NCI-H510A (cell line): Measurements from ENCODE around the gene HCRTR2.
A peak's percentile ranks its signal among the peaks of the same experiment; 100 is the strongest.
"Not testable (repeated sequence)": the region's sequence is repeated elsewhere in the genome, so short reads cannot be mapped to it uniquely, and the experiment has no call there.

Experiments
- DNase-seq: peaks from one replicate; lab custom pipeline; 2025; lab: John Stamatoyannopoulos, UW

Gene HCRTR2

GRCh38 chr6:55174211-55175026, at the start of gene HCRTR2:
Gene HCRTR2 (plus strand): TSS chr6:55174515. CDS start chr6:55174588, 73 bp downstream.
- peak; percentile 5 for DNase-seq

DNA sequence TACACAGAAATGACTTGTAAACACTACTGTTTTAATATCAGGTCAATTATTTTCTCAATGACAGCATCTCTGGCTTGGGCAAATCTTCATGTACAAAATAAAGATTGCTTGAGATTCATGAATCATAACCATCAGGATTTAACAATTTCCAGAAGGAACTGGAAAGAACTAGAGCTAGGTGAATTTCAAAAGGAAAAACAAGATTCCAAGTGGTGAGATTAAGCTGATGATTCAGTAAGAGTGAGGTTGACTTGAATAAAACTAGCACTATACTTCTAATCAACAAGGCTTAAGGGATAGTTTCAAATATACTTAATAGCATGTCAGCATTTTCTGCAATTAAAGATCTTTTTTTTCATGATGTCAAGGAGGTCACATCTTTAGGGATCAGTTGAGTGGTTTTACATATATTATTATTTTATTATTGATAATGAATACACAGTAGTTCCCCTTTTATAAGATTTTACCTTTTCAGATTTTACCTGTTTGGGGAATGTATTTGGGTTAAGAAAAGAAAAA, 43.5 kb upstream of the HCRTR2 start:
- DNase-seq: no peak

GRCh38 chr6:55131616-55132015, 42.7 kb upstream of the HCRTR2 start:
- no peak for DNase-seq

GRCh38 chr6:55136916-55137315, 37.4 kb upstream of the HCRTR2 start:
- DNase-seq: no peak

- no peak for DNase-seq
Measured at GRCh38 chr6:55137929-55138693, 36.2 kb upstream of the HCRTR2 start.

DNA sequence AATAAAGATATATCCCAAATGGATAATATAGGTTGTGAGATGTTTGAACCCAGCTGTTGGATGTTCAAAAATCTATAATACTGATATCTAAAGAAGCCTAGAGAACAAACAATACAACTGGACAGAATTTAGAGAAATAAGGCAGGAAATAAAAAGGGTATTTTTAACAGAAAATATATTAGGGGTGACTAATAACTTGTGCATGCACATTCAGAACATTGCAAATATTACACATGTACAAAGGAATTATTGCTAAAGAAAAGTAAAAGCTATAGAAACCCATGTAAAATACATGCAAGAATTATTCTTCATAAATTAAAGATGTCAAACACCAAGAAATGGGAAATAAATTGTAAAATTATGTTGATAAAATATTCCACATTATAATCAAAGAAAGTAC, 32.7 kb upstream of the HCRTR2 start:
- DNase-seq: no peak

GRCh38 chr6:55142610-55143009, 31.7 kb upstream of the HCRTR2 start:
- DNase-seq: no peak

DNA sequence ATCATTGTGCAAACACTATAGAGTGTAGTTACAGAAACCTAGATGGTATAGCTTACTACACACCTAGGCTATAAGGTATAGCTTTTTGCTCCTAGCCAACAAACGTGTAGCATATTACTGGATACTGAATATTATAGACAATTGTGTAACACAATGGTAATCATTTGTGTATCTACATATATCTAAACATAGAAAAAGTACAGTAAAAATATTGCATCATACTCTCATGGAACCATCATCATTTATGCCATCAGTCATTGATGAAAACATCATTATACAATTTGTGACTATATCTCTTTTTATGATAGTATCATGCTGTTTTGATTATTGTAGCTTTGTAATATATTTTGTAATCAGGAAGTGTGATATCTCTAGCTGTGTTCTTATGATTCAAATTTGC, 21.0 kb upstream of the HCRTR2 start:
- DNase-seq: no peak

GRCh38 chr6:55158784-55159183, 15.5 kb upstream of the HCRTR2 start:
- DNase-seq: not testable (repeated sequence)

DNA sequence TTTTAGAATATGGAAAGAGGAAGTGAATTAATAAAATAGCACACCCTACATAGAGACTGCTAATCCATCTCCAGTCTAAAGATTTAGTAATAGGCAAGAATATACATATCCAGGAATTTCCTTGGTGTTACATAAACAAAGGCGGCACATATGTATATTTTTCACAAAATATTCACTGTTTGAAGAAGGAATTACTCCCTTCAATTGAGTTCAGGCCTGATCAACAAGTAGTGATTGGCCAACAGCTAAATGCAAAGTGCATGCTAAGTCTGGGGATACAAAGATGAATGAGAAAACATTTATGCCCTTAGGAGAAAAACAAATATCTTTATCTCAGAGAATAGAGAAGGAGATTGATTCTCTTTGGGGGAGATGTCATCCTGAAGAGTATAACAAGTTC, 6.5 kb upstream of the HCRTR2 start:
- no peak for DNase-seq

DNA sequence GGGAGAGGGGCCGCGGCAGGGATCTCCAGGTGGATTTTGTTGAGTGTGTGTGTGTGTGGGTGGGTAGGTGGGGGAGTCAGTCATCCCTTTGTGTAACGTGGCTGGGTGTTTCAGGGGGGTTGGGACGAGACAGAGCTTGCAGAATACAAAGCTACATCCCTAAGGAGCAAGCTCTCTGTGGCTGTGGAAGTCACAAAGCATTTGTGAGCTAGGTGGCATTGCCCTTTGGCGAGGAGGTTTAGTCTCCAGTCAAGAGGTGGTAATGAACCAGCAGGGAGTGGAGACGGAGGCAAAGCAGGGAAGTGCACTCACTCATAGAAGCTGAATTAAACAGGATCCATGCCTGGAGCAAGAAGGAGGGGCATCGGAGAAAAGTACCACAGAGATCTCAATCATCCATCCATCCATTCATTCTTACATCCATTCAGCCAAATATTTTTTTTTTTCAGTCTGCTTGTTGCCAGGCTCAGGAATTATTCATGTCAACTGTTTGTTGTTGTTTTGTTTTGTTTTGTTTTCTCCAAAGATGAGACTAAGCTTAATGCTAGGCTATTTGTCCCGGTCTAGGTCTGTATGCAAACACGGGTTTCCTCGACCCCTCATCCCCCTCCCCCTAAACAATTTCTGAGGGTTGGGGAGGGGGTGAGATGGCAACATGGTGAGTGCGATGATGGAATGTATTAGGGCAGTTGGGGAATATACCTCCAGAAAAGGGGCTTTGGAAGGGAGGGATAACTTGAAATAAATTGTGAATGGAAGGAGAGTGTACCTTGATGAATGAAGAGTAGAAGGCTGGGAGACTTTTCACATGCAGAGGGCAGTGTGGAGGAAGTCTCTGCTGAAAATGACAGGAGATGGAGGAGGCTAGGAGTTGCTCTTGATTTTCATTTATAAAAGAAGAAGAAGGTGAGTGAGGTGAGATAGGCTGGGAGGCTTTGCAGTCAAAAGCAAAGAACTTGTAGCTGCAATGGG, 1.0 kb downstream of the HCRTR2 start:
- DNase-seq: peak; percentile 51

GRCh38 chr6:55176958-55177357, 2.6 kb downstream of the HCRTR2 start:
- DNase-seq: no peak

- no peak for DNase-seq
Measured at GRCh38 chr6:55180258-55180657, 5.9 kb downstream of the HCRTR2 start.

- no peak for DNase-seq
Measured at GRCh38 chr6:55182016-55182650, 7.8 kb downstream of the HCRTR2 start.

- no peak for DNase-seq
Measured at GRCh38 chr6:55184782-55185530, 10.6 kb downstream of the HCRTR2 start.

GRCh38 chr6:55198715-55199114, 24.4 kb downstream of the HCRTR2 start:
- DNase-seq: no peak

GRCh38 chr6:55199239-55199638, 24.9 kb downstream of the HCRTR2 start:
- DNase-seq: no peak

GRCh38 chr6:55208478-55209458, 34.5 kb downstream of the HCRTR2 start:
- no peak for DNase-seq

GRCh38 chr6:55210952-55211351, 36.6 kb downstream of the HCRTR2 start:
- no peak for DNase-seq
